DMS79 (cell line): ENCODE measurements around the gene SIGLEC5.

ENCODE experiments used
- DNase-seq: peaks from one replicate; lab custom pipeline; 2025; lab: John Stamatoyannopoulos, UW

SIGLEC5 gene

GRCh38 chr19:51628153-51628939, 1.9 kb downstream of the SIGLEC5 start:
- DNase-seq, result no peak

GRCh38 chr19:51627491-51628138, 2.6 kb downstream of the SIGLEC5 start:
- DNase-seq, result no peak

GRCh38 chr19:51626675-51627074, 3.5 kb downstream of the SIGLEC5 start:
- DNase-seq, result no peak

- DNase-seq, result no peak
These were observed 9.0 kb downstream of the SIGLEC5 start for GRCh38 chr19:51621178-51621577.

- no peak for DNase-seq
These were observed 14.2 kb downstream of the SIGLEC5 start for GRCh38 chr19:51615991-51616390.

GRCh38 chr19:51614789-51615188, 15.4 kb downstream of the SIGLEC5 start:
- DNase-seq, result no peak

GRCh38 chr19:51610576-51610975, 19.6 kb downstream of the SIGLEC5 start:
- DNase-seq, result no peak

GRCh38 chr19:51607920-51608562, 22.2 kb downstream of the SIGLEC5 start:
- DNase-seq, result no peak

GRCh38 chr19:51607077-51607476, 23.1 kb downstream of the SIGLEC5 start:
- DNase-seq, result no peak

- DNase-seq, result no peak
These were observed 27.9 kb downstream of the SIGLEC5 start for GRCh38 chr19:51602189-51602854.

GRCh38 chr19:51600940-51601580, 29.1 kb downstream of the SIGLEC5 start:
- DNase-seq, result no peak

GRCh38 chr19:51599084-51599483, 31.1 kb downstream of the SIGLEC5 start:
- no peak for DNase-seq

- DNase-seq, result no peak
These were observed 31.9 kb downstream of the SIGLEC5 start for GRCh38 chr19:51598159-51598915.

GRCh38 chr19:51595190-51596175, 34.7 kb downstream of the SIGLEC5 start:
- no peak for DNase-seq

GRCh38 chr19:51594774-51595109, 35.5 kb downstream of the SIGLEC5 start:
- no peak for DNase-seq

- peak; percentile 95 for DNase-seq
These were observed 36.0 kb downstream of the SIGLEC5 start for GRCh38 chr19:51593969-51594773.

GRCh38 chr19:51593138-51593890, 36.9 kb downstream of the SIGLEC5 start:
- DNase-seq, result no peak

GRCh38 chr19:51592521-51592920, 37.7 kb downstream of the SIGLEC5 start:
- no peak for DNase-seq

GRCh38 chr19:51590441-51590840, 39.8 kb downstream of the SIGLEC5 start:
- no peak for DNase-seq
